ENCODE results near the gene FEZF1. TPM values are rescaled to one million over a fixed set of nuclear protein-coding genes. Genes with fewer than 3 reads are reported as not detected.

FEZF1 gene
- total and polyA plus RNA-seq, 10 of the 15 experiments (the other 5 are each of a cell fraction or from before 2014, with no cell fraction given): not detected

- WGBS (ENCODE audit: insufficient coverage, insufficient replicate concordance, low lambda C conversion rate, missing lambda C conversion rate): 18% methylated on average over 25 of the region's 25 CpGs
- Histone ChIP-seq H3K79me2 (ENCODE audit: control insufficient read depth, insufficient read depth, low read length) (no peaks in the 10 kb centered on the region), H3K9ac (ENCODE audit: control insufficient read depth, insufficient read depth, low read length) (no peak overlapping the region), H4K20me1 (ENCODE audit: control insufficient read depth, insufficient read depth) (no peaks in the 10 kb centered on the region), H3K4me1 (ENCODE audit: control insufficient read depth, insufficient read depth, low read length) (no peaks in the 10 kb centered on the region), H2AFZ (ENCODE audit: control insufficient read depth, low read depth, low read length) (no peak overlapping the region), H3K4me2 (ENCODE audit: control insufficient read depth, insufficient read depth) (no peak overlapping the region), H3K36me3 (ENCODE audit: control insufficient read depth in 2 of 2, insufficient read depth in 2 of 2, low read length in 1 of 2) (no peaks in the 10 kb centered on the region), H3K27ac (ENCODE audit: control insufficient read depth, insufficient read depth) (no peak overlapping the region), H3K9me3 (replicated peaks; ENCODE audit: control insufficient read depth, insufficient read depth, low read length) (no peaks in the 10 kb centered on the region), H3K27me3 (replicated peaks in 1 of 2; ENCODE audit: control insufficient read depth in 2 of 2, insufficient read depth in 2 of 2, low read length in 1 of 2) (peaks cover 6 to 11% of the 10 kb centered on the region in 2 experiments; a peak in 3 of 4 replicates), H3K4me3 (no peak overlapping the region)
- RAD21 ChIA-PET (ENCODE audit: unreplicated experiment): no interaction called here
- CTCF ChIA-PET: no interaction called here
- POLR2A ChIA-PET: no interaction called here
- FAIRE-seq (no peak), ATAC-seq (peak; percentile 32), DNase-seq (ENCODE audit: low read depth, low spot score) (no peak)
- intact Hi-C loops (cut with micrococcal nuclease; ENCODE audit: unreplicated experiment) (no loop called here), in situ Hi-C loops (cut with MboI) (no loop called here)
- no TSS peak for BruUV-seq (replicated peaks)
- SMC1A ChIA-PET (ENCODE audit: uncharacterized antibody, unreplicated experiment): interaction anchor here (1.1 to 1.6 kb wide), 2 partner anchors 36 to 212 kb away, joined by 3 read pairs; no protein-coding TSS in a partner anchor
- TF ChIP-seq SUPT20H (IDR thresholded peaks at IDR 0.05; ENCODE audit: borderline replicate concordance, control insufficient read depth, low read depth, low read length) (no peak), ESRRA (IDR thresholded peaks at IDR 0.05; ENCODE audit: low read length) (no peak)
Measured at GRCh38 chr7:122315507-122316466, 11.2 kb upstream of the FEZF1 start.

DNA sequence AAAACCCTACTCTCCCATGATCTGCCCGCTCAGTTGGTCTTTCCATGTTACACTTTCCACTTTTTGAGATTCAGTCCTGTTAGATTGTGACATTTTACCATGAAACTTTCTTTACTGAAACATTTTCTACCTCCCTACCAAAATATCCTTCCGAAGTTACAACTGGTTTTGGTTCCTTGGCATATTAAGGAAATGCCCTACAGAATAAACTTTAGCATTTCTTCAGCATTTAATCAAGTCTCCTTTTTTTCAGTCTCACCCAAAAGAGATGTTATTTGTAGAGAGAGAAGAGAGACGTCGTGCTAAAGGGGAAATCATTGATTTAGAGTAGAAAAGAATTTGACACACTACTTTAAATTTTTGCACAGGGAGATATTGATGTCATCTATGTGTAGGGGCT is 9.7 kb upstream of the FEZF1 start:
- H3K4me1 ChIP-seq (ENCODE audit: control insufficient read depth, insufficient read depth, low read length): no peaks in the 10 kb centered on the region
- no peak overlapping the region for H3K9ac ChIP-seq (ENCODE audit: control insufficient read depth, insufficient read depth, low read length)
- no peak overlapping the region for H2AFZ ChIP-seq (ENCODE audit: control insufficient read depth, low read depth, low read length)
- no peak for FAIRE-seq
- no peak for DNase-seq (ENCODE audit: low read depth, low spot score)
- BruUV-seq (replicated peaks): no TSS peak
- H3K4me2 ChIP-seq (ENCODE audit: control insufficient read depth, insufficient read depth): no peak overlapping the region
- no peaks in the 10 kb centered on the region for H3K79me2 ChIP-seq (ENCODE audit: control insufficient read depth, insufficient read depth, low read length)
- intact Hi-C loops (cut with micrococcal nuclease; ENCODE audit: unreplicated experiment) (no loop called here), in situ Hi-C loops (cut with MboI) (no loop called here)
- no peaks in the 10 kb centered on the region for H4K20me1 ChIP-seq (ENCODE audit: control insufficient read depth, insufficient read depth)
- no peaks in the 10 kb centered on the region for H3K36me3 ChIP-seq (ENCODE audit: control insufficient read depth in 2 of 2, insufficient read depth in 2 of 2, low read length in 1 of 2)
- no peak overlapping the region for H3K4me3 ChIP-seq
- peaks cover 11 to 13% of the 10 kb centered on the region in 2 experiments for H3K27me3 ChIP-seq (replicated peaks in 1 of 2; ENCODE audit: control insufficient read depth in 2 of 2, insufficient read depth in 2 of 2, low read length in 1 of 2)
- ATAC-seq: no peak
- ChIA-PET POLR2A (no interaction called here), RAD21 (ENCODE audit: unreplicated experiment) (no interaction called here), CTCF (no interaction called here), SMC1A (ENCODE audit: uncharacterized antibody, unreplicated experiment) (no interaction called here)
- no peak overlapping the region for H3K27ac ChIP-seq (ENCODE audit: control insufficient read depth, insufficient read depth)
- 29% methylated on average over 4 of the region's 4 CpGs for WGBS (ENCODE audit: insufficient coverage, insufficient replicate concordance, low lambda C conversion rate, missing lambda C conversion rate)
- H3K9me3 ChIP-seq (replicated peaks; ENCODE audit: control insufficient read depth, insufficient read depth, low read length): no peaks in the 10 kb centered on the region
- TF ChIP-seq SUZ12 (IDR thresholded peaks at IDR 0.05; ENCODE audit: unreplicated experiment): no peak
- TF ChIP-seq WRNIP1 (IDR thresholded peaks at IDR 0.05; ENCODE audit: borderline replicate concordance, low read depth, low read length): no peak
- TF ChIP-seq NKRF (conservative IDR thresholded peaks at IDR 0.05): no peak
- TF ChIP-seq STAT1 (conservative IDR thresholded peaks at IDR 0.05): no peak
- TF ChIP-seq E2F4 (IDR thresholded peaks at IDR 0.05; ENCODE audit: low read depth, low read length): no peak
- no peak for TF ChIP-seq RUNX3 (IDR thresholded peaks at IDR 0.05; ENCODE audit: low read length)
- no peak for TF ChIP-seq SREBF2 (IDR thresholded peaks at IDR 0.05; ENCODE audit: low read length)
- TF ChIP-seq ASH2L (IDR thresholded peaks at IDR 0.05; ENCODE audit: borderline replicate concordance, low read depth): no peak

Measured in GM12878 (cell line).